ENCODE data around the gene SSR4.

DNA sequence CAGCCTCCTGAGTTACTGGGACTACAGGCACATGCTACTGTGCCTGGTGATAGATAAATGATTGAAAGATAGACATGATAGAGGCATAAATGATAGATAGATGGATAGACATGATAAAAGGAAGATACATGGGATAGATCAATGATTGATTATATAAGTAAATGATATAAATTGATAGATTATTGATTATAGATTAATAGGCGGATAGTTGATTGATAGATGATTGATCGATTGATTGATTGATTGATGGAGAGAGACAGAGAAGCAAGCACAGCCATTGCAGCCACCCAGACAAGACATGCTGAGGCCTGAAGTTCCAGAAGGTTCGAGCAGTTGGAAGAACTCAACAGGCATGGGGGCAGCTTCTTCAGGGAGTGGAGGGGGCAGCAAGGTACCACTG is 48.1 kb upstream of the SSR4 start:
- TF ChIP-seq, protein P1, sequence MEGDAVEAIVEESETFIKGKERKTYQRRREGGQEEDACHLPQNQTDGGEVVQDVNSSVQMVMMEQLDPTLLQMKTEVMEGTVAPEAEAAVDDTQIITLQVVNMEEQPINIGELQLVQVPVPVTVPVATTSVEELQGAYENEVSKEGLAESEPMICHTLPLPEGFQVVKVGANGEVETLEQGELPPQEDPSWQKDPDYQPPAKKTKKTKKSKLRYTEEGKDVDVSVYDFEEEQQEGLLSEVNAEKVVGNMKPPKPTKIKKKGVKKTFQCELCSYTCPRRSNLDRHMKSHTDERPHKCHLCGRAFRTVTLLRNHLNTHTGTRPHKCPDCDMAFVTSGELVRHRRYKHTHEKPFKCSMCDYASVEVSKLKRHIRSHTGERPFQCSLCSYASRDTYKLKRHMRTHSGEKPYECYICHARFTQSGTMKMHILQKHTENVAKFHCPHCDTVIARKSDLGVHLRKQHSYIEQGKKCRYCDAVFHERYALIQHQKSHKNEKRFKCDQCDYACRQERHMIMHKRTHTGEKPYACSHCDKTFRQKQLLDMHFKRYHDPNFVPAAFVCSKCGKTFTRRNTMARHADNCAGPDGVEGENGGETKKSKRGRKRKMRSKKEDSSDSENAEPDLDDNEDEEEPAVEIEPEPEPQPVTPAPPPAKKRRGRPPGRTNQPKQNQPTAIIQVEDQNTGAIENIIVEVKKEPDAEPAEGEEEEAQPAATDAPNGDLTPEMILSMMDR (IDR thresholded peaks at IDR 0.05; ENCODE audit: low read depth, low read length, poor library complexity, severe bottlenecking) = no peak
- no peak for TF ChIP-seq EZH2phosphoT487 (IDR thresholded peaks at IDR 0.05; ENCODE audit: borderline replicate concordance, low read length)

Measured in DOHH2 (cell line).